Measurements from ENCODE around the gene DOK4. TPM values are rescaled to one million over a fixed set of nuclear protein-coding genes. Genes with fewer than 3 reads are reported as not detected.

The DOK4 gene
- total RNA-seq, 1 experiment from 2014 or later = 27.4 TPM

DNA sequence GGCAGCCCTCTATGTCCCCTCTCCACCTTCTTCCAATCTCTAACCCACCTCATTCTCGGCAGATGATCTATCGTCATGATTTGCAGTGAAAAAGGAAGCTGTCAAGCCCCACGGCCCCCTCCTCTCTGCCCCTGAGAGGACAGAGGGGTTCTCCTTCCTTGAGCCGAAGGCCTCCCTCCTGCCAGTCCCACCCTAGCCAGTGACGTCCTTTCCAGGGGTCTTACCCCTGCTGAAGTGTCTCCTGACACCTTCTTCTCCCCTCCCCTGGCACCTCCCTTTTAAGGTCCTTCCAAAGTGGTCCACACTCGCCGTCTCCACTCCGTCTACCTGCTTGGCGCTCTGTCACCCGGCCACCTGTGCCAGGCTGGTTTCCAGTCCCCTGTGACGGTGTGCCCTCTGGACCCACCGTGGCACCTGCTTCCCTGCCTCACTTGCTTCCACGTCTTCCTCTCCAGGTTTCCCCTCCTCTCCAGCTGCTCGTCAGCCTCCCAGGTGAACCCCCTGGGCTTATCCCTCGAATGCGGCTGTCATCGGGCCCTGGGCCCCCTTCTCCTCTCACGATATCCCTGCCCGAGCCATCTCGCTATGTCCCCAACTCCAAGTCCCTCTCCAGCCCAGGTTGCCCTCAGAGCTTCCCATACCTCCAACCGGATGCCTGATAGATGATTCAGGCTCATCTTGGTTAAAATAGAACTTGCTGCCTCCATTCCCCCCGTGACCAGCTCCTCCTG is 44.4 kb upstream of the DOK4 start:
- no peaks in the 10 kb centered on the region for H3K79me2 ChIP-seq (ENCODE audit: low read depth)
- H3F3A ChIP-seq (ENCODE audit: insufficient read depth, low read depth) = peaks cover 12% of the 10 kb centered on the region; the same call in 1 of the 2 replicates
- H3K4me1 ChIP-seq (replicated peaks; ENCODE audit: insufficient read depth) = no peaks in the 10 kb centered on the region
- intact Hi-C loops (cut with micrococcal nuclease; ENCODE audit: unreplicated experiment) = no loop called here
- no peaks in the 10 kb centered on the region for H3K9me3 ChIP-seq (ENCODE audit: insufficient read depth, low read depth)
- H3K9me2 ChIP-seq (ENCODE audit: insufficient read depth) = no peaks in the 10 kb centered on the region
- H2AFZ ChIP-seq = no peak overlapping the region
- no peak for TF ChIP-seq EZH2 (IDR thresholded peaks at IDR 0.05; ENCODE audit: low read depth)
- TF ChIP-seq, protein P1, sequence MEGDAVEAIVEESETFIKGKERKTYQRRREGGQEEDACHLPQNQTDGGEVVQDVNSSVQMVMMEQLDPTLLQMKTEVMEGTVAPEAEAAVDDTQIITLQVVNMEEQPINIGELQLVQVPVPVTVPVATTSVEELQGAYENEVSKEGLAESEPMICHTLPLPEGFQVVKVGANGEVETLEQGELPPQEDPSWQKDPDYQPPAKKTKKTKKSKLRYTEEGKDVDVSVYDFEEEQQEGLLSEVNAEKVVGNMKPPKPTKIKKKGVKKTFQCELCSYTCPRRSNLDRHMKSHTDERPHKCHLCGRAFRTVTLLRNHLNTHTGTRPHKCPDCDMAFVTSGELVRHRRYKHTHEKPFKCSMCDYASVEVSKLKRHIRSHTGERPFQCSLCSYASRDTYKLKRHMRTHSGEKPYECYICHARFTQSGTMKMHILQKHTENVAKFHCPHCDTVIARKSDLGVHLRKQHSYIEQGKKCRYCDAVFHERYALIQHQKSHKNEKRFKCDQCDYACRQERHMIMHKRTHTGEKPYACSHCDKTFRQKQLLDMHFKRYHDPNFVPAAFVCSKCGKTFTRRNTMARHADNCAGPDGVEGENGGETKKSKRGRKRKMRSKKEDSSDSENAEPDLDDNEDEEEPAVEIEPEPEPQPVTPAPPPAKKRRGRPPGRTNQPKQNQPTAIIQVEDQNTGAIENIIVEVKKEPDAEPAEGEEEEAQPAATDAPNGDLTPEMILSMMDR (conservative IDR thresholded peaks at IDR 0.05) = no peak
- no peaks in the 10 kb centered on the region for H4K20me1 ChIP-seq (ENCODE audit: insufficient read depth)
- H3K4me3 ChIP-seq = no peak overlapping the region
- H3K27me3 ChIP-seq (ENCODE audit: insufficient read depth, low read depth) = no peaks in the 10 kb centered on the region
- no peak overlapping the region for H3K4me2 ChIP-seq
- CTCF ChIA-PET = no interaction called here
- POLR2A ChIA-PET (ENCODE audit: unreplicated experiment) = no interaction called here
- BruUV-seq (replicated peaks) = no TSS peak
- no peak overlapping the region for H3K27ac ChIP-seq
- no peaks in the 10 kb centered on the region for H3K36me3 ChIP-seq (ENCODE audit: low read depth)
- DNase-seq = no peak

DNA sequence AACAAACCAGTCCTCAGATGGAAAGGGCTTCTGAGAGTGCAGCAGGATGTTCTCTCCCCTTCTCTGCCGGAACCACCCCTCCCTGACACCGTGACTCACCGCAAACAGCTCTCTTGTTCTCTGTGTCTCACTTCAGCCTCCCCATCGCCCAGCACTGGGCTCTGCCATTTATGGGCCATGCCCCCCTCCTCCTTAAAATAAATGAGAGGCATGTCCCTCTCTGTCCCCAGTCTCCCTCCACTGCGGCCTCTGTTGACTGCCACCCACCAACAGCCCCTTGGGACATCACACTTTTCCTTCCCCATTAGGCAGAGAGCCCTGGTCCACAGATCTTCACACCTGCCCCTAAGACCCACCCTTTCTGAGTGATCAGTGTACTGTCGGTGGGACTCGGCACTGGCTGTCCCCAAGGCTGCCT is 43.8 kb upstream of the DOK4 start:
- no peaks in the 10 kb centered on the region for H3K36me3 ChIP-seq (ENCODE audit: low read depth)
- BruUV-seq (replicated peaks) = no TSS peak
- no peaks in the 10 kb centered on the region for H3K9me3 ChIP-seq (ENCODE audit: insufficient read depth, low read depth)
- no peaks in the 10 kb centered on the region for H4K20me1 ChIP-seq (ENCODE audit: insufficient read depth)
- no peaks in the 10 kb centered on the region for H3K27me3 ChIP-seq (ENCODE audit: insufficient read depth, low read depth)
- TF ChIP-seq EZH2 (IDR thresholded peaks at IDR 0.05; ENCODE audit: low read depth) = no peak
- TF ChIP-seq, protein P1 (conservative IDR thresholded peaks at IDR 0.05) = no peak
- no peaks in the 10 kb centered on the region for H3K79me2 ChIP-seq (ENCODE audit: low read depth)
- intact Hi-C loops (cut with micrococcal nuclease; ENCODE audit: unreplicated experiment) = no loop called here
- peaks cover 12% of the 10 kb centered on the region; the same call in 1 of the 2 replicates for H3F3A ChIP-seq (ENCODE audit: insufficient read depth, low read depth)
- H3K4me2 ChIP-seq = no peak overlapping the region
- no peak overlapping the region for H3K4me3 ChIP-seq
- POLR2A ChIA-PET (ENCODE audit: unreplicated experiment) = no interaction called here
- no peak overlapping the region for H3K27ac ChIP-seq
- H3K9me2 ChIP-seq (ENCODE audit: insufficient read depth) = no peaks in the 10 kb centered on the region
- DNase-seq = no peak
- CTCF ChIA-PET = no interaction called here
- H2AFZ ChIP-seq = no peak overlapping the region
- no peaks in the 10 kb centered on the region for H3K4me1 ChIP-seq (replicated peaks; ENCODE audit: insufficient read depth)

DNA sequence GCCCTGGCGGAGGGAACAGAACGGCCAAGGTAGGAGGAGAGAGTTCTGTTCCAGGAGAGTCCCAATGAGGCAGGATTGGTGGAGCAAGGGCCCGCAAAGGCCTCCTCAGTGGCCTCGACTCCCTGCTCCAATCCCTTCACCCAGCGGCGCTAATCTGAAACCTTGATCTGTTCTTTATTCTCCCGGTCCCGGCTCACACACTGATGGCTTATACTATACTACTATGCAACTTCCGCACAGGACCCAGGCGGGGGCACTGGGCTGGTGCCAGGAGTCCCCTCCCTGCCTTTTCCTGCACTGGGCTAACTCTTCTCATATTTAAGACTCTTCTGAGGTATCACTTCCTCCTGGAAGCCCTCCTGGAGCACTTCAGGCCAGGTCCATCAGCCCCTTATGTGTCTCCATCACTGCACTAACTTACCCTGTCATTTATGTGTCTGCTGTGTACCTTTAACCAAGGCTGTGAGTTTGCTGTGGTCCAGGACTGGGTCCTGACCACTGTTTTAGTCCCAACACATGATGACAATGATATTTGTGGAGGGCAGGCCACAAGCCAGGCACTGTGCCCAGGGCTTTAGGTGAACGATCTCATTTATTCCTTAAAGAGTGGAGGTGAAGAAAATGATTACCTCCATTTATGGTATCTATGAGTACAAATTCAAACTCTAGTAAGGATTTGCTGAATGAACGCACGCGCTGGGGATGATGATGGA is 43.3 kb upstream of the DOK4 start:
- Histone ChIP-seq H2AFZ (no peak overlapping the region), H4K20me1 (ENCODE audit: insufficient read depth) (no peaks in the 10 kb centered on the region), H3K4me2 (no peak overlapping the region), H3K9me3 (ENCODE audit: insufficient read depth, low read depth) (no peaks in the 10 kb centered on the region), H3K9me2 (ENCODE audit: insufficient read depth) (no peaks in the 10 kb centered on the region), H3F3A (ENCODE audit: insufficient read depth, low read depth) (peaks cover 8% of the 10 kb centered on the region; the same call in 1 of the 2 replicates), H3K36me3 (ENCODE audit: low read depth) (no peaks in the 10 kb centered on the region), H3K4me1 (replicated peaks; ENCODE audit: insufficient read depth) (no peaks in the 10 kb centered on the region), H3K27me3 (ENCODE audit: insufficient read depth, low read depth) (no peaks in the 10 kb centered on the region), H3K27ac (no peak overlapping the region), H3K4me3 (no peak overlapping the region), H3K79me2 (ENCODE audit: low read depth) (no peaks in the 10 kb centered on the region)
- POLR2A ChIA-PET (ENCODE audit: unreplicated experiment) = no interaction called here
- intact Hi-C loops (cut with micrococcal nuclease; ENCODE audit: unreplicated experiment) = no loop called here
- no peak for DNase-seq
- no TSS peak for BruUV-seq (replicated peaks)
- CTCF ChIA-PET = no interaction called here
- no peak for TF ChIP-seq EZH2 (IDR thresholded peaks at IDR 0.05; ENCODE audit: low read depth)
- TF ChIP-seq, protein P1 (conservative IDR thresholded peaks at IDR 0.05) = no peak
